ENCODE data around the gene CYSRT1. TPM values are rescaled to one million over a fixed set of nuclear protein-coding genes. Genes with fewer than 3 reads are reported as not detected.

The CYSRT1 gene
- total and polyA plus RNA-seq, 8 donors, result 0.92 to 47.3 (median 3.4) TPM; not detected in 3

GRCh38 chr9:137244486-137245449 is 19.8 kb downstream of the CYSRT1 start:
- DNase-seq, result peak in 1 of 2 donors; percentile 42
- no peaks in the 10 kb centered on the region for H3K9me3 ChIP-seq
- H3K27ac ChIP-seq, result no peak overlapping the region
- H3K4me1 ChIP-seq, result peaks cover 25 to 35% (median 33%) of the 10 kb centered on the region in 4 donors
- H3K4me3 ChIP-seq, result no peak overlapping the region
- H3K36me3 ChIP-seq, result peaks cover 16 to 22% (median 21%) of the 10 kb centered on the region in 4 donors
- TF ChIP-seq CTCF (IDR thresholded peaks at IDR 0.05) (no peak), POLR2A (IDR thresholded peaks at IDR 0.05) (no peak), EP300 (IDR thresholded peaks at IDR 0.05) (no peak), POLR2AphosphoS5 (IDR thresholded peaks at IDR 0.05) (no peak)
- H3K27me3 ChIP-seq, result no peaks in the 10 kb centered on the region
- intact Hi-C loops (cut with DNase I; ENCODE audit: low total_unique reads), result no loop called here
- 57 to 71% (median 66%) methylated on average over 21 to 36 of the region's 36 CpGs for WGBS, 5 donors

GRCh38 chr9:137245450-137246421 is 20.8 kb downstream of the CYSRT1 start:
- H3K27ac ChIP-seq, result no peak overlapping the region
- peaks cover 16 to 22% (median 21%) of the 10 kb centered on the region in 4 donors for H3K36me3 ChIP-seq
- intact Hi-C loops (cut with DNase I; ENCODE audit: low total_unique reads), result no loop called here
- no peaks in the 10 kb centered on the region for H3K27me3 ChIP-seq
- H3K9me3 ChIP-seq, result no peaks in the 10 kb centered on the region
- no peak for TF ChIP-seq POLR2A (IDR thresholded peaks at IDR 0.05)
- TF ChIP-seq EP300 (IDR thresholded peaks at IDR 0.05), result no peak
- TF ChIP-seq POLR2AphosphoS5 (IDR thresholded peaks at IDR 0.05), result no peak
- TF ChIP-seq CTCF (IDR thresholded peaks at IDR 0.05), result no peak
- DNase-seq, result no peak
- 85 to 92% (median 89%) methylated on average over 20 to 25 of the region's 25 CpGs for WGBS, 5 donors
- H3K4me3 ChIP-seq, result no peak overlapping the region
- peaks cover 20 to 28% (median 27%) of the 10 kb centered on the region in 4 donors for H3K4me1 ChIP-seq

- H3K4me3 ChIP-seq, result no peak overlapping the region
- intact Hi-C loops (cut with DNase I; ENCODE audit: low total_unique reads), result no loop called here
- TF ChIP-seq EP300 (IDR thresholded peaks at IDR 0.05) (no peak), POLR2AphosphoS5 (IDR thresholded peaks at IDR 0.05) (no peak), CTCF (IDR thresholded peaks at IDR 0.05) (no peak), POLR2A (IDR thresholded peaks at IDR 0.05) (no peak)
- DNase-seq, result no peak
- WGBS, 5 donors, result 74 to 86% (median 81%) methylated on average over 18 to 20 of the region's 20 CpGs
- peaks cover 15 to 25% (median 20%) of the 10 kb centered on the region in 4 donors for H3K4me1 ChIP-seq
- no peaks in the 10 kb centered on the region for H3K27me3 ChIP-seq
- no peaks in the 10 kb centered on the region for H3K9me3 ChIP-seq
- no peak overlapping the region for H3K27ac ChIP-seq
- H3K36me3 ChIP-seq, result peaks cover 14 to 17% (median 16%) of the 10 kb centered on the region in 4 donors
Measured at GRCh38 chr9:137247135-137247915, 22.4 kb downstream of the CYSRT1 start.
